ENCODE data around the gene PDIA5. TPM values are rescaled to one million over a fixed set of nuclear protein-coding genes. Genes with fewer than 3 reads are reported as not detected.

The PDIA5 gene
- total RNA-seq, 4 donors from 2014 or later, result 5.3 to 9.2 (median 7.2) TPM

- DNase-seq (ENCODE audit: low spot score in 2 of 2), result peak; percentile 68 to 81
- H3K9me3 ChIP-seq, result no peaks in the 10 kb centered on the region
- H3K4me1 ChIP-seq, result peaks cover 31% of the 10 kb centered on the region
- H3K36me3 ChIP-seq, result no peaks in the 10 kb centered on the region
- no peak for TF ChIP-seq CTCF (IDR thresholded peaks at IDR 0.05)
- TF ChIP-seq POLR2A (IDR thresholded peaks at IDR 0.05), result no peak
- no peak for TF ChIP-seq EP300 (IDR thresholded peaks at IDR 0.05)
- TF ChIP-seq POLR2AphosphoS5 (IDR thresholded peaks at IDR 0.05), result no peak
- no peak overlapping the region for H3K27ac ChIP-seq
- peaks cover 88% of the 10 kb centered on the region for H3K27me3 ChIP-seq
- 0% methylated on average over 16 of the region's 62 CpGs for WGBS
- peak overlapping the region; percentile 53 for H3K4me3 ChIP-seq
These were observed 40.1 kb upstream of the PDIA5 start for GRCh38 chr3:123026565-123027291.

- DNase-seq (ENCODE audit: low spot score in 2 of 2), result no peak
- Histone ChIP-seq H3K27me3 (peaks cover 90% of the 10 kb centered on the region), H3K9me3 (no peaks in the 10 kb centered on the region), H3K27ac (no peak within 1 kb of the TSS), H3K36me3 (no peaks in the 10 kb centered on the region), H3K4me3 (peak within 1 kb of the TSS; percentile 53), H3K4me1 (peaks cover 31% of the 10 kb centered on the region)
- under 1% methylated on average over 71 of the region's 94 CpGs for WGBS
- TF ChIP-seq CTCF (IDR thresholded peaks at IDR 0.05) (peak in 1 of 2 donors; percentile 27), POLR2AphosphoS5 (IDR thresholded peaks at IDR 0.05) (no peak), EP300 (IDR thresholded peaks at IDR 0.05) (no peak), POLR2A (IDR thresholded peaks at IDR 0.05) (no peak)
These were observed 39.3 kb upstream of the PDIA5 start, which contains the start of gene SEMA5B for GRCh38 chr3:123027292-123028232. SEMA5B (minus strand) TSS chr3:123027763; CDS start chr3:122961263, 66,500 bp downstream.

GRCh38 chr3:123028233-123028828, 38.5 kb upstream of the PDIA5 start:
- 1% methylated on average over 21 of the region's 21 CpGs for WGBS
- Histone ChIP-seq H3K9me3 (no peaks in the 10 kb centered on the region), H3K4me3 (peak overlapping the region; percentile 53), H3K36me3 (no peaks in the 10 kb centered on the region), H3K4me1 (peaks cover 31% of the 10 kb centered on the region), H3K27ac (no peak overlapping the region), H3K27me3 (peaks cover 90% of the 10 kb centered on the region)
- TF ChIP-seq EP300 (IDR thresholded peaks at IDR 0.05) (no peak), POLR2A (IDR thresholded peaks at IDR 0.05) (no peak), POLR2AphosphoS5 (IDR thresholded peaks at IDR 0.05) (no peak), CTCF (IDR thresholded peaks at IDR 0.05) (no peak)
- no peak for DNase-seq (ENCODE audit: low spot score in 2 of 2)

- WGBS, result 81% methylated on average over 4 of the region's 4 CpGs
- no peaks in the 10 kb centered on the region for H3K9me3 ChIP-seq
These were observed 35.8 kb upstream of the PDIA5 start for GRCh38 chr3:123031051-123031450.

More at GRCh38 chr3:123031051-123031450, 35.8 kb upstream of the PDIA5 start:
- Histone ChIP-seq H3K4me3 (no peak overlapping the region), H3K27ac (no peak overlapping the region), H3K27me3 (peaks cover 77% of the 10 kb centered on the region), H3K4me1 (peaks cover 29% of the 10 kb centered on the region), H3K36me3 (no peaks in the 10 kb centered on the region)
- TF ChIP-seq POLR2A (IDR thresholded peaks at IDR 0.05) (no peak), CTCF (IDR thresholded peaks at IDR 0.05) (no peak), POLR2AphosphoS5 (IDR thresholded peaks at IDR 0.05) (no peak), EP300 (IDR thresholded peaks at IDR 0.05) (no peak)
- no peak for DNase-seq (ENCODE audit: low spot score in 2 of 2)
